Measurements from ENCODE around the gene TXNIP. TPM values are rescaled to one million over a fixed set of nuclear protein-coding genes. Genes with fewer than 3 reads are reported as not detected.

The TXNIP gene
- total RNA-seq, 1 experiment from 2014 or later: 2.5 TPM

- Histone ChIP-seq H3K79me2 (ENCODE audit: insufficient read depth, low read length) (no peaks in the 10 kb centered on the region), H3K9me3 (ENCODE audit: control insufficient read depth in 1 of 2, insufficient read depth in 1 of 2, low read depth in 1 of 2, low read length in 2 of 2) (no peaks in the 10 kb centered on the region), H2AFZ (ENCODE audit: low read depth, low read length, poor library complexity, severe bottlenecking) (no peak overlapping the region), H3K36me3 (ENCODE audit: control insufficient read depth in 1 of 2, insufficient read depth in 2 of 2, low read length in 2 of 2) (no peaks in the 10 kb centered on the region), H3K4me3 (replicated peaks in 1 of 2; ENCODE audit: low read depth in 1 of 2, low read length in 2 of 2) (no peak overlapping the region), H4K20me1 (ENCODE audit: insufficient read depth) (no peaks in the 10 kb centered on the region), H3K27ac (ENCODE audit: low read depth, low read length) (no peak overlapping the region), H3K9ac (ENCODE audit: low read length) (no peak overlapping the region), H3K4me2 (ENCODE audit: low read length) (no peak overlapping the region), H3K4me1 (ENCODE audit: control insufficient read depth in 1 of 2, insufficient read depth in 2 of 2, low read length in 2 of 2) (peaks cover 6 to 11% of the 10 kb centered on the region in 2 experiments; a peak in 3 of 4 replicates), H3K27me3 (ENCODE audit: insufficient read depth, low read length) (no peaks in the 10 kb centered on the region), H3K9me2 (ENCODE audit: insufficient read depth) (no peaks in the 10 kb centered on the region)
- TF ChIP-seq ZBTB33 (IDR thresholded peaks at IDR 0.05; ENCODE audit: extremely low read depth, insufficient replicate concordance, low read length) (no peak), FOSL1 (IDR thresholded peaks at IDR 0.05; ENCODE audit: low read depth) (no peak), EZH2 (IDR thresholded peaks at IDR 0.05) (no peak), TCF7L2 (IDR thresholded peaks at IDR 0.05; ENCODE audit: borderline replicate concordance, extremely low read depth, insufficient read depth, insufficient read length) (no peak)
- ATAC-seq (no peak), DNase-seq (ENCODE audit: low read depth, low spot score) (no peak)
- CTCF ChIA-PET: no interaction called here
- intact Hi-C loops (cut with micrococcal nuclease): no loop called here
- POLR2A ChIA-PET: no interaction called here
- RAD21 ChIA-PET (ENCODE audit: low non-redundant PET in 1 of 2, low total read pairs in 2 of 2, uncharacterized antibody in 2 of 2, unreplicated experiment in 2 of 2): no interaction called here
- no TSS peak for BruUV-seq (replicated peaks)
Measured at GRCh38 chr1:145952903-145953302, 43.5 kb downstream of the TXNIP start.

GRCh38 chr1:145951526-145951925 lies 44.9 kb downstream of the TXNIP start:
- ChIA-PET CTCF (no interaction called here), POLR2A (interaction anchor here (1.0 kb wide), 1 partner anchor 24 kb away, joined by 3 read pairs; the partner anchor contains the start of gene RBM8A), RAD21 (ENCODE audit: low non-redundant PET in 1 of 2, low total read pairs in 2 of 2, uncharacterized antibody in 2 of 2, unreplicated experiment in 2 of 2) (no interaction called here)
- H3K27me3 ChIP-seq (ENCODE audit: insufficient read depth, low read length): no peaks in the 10 kb centered on the region
- BruUV-seq (replicated peaks): no TSS peak
- intact Hi-C loops (cut with micrococcal nuclease): no loop called here
- H3K4me2 ChIP-seq (ENCODE audit: low read length): no peak overlapping the region
- H4K20me1 ChIP-seq (ENCODE audit: insufficient read depth): no peaks in the 10 kb centered on the region
- H3K27ac ChIP-seq (ENCODE audit: low read depth, low read length): no peak overlapping the region
- H3K4me3 ChIP-seq (replicated peaks in 1 of 2; ENCODE audit: low read depth in 1 of 2, low read length in 2 of 2): no peak overlapping the region
- no peaks in the 10 kb centered on the region for H3K79me2 ChIP-seq (ENCODE audit: insufficient read depth, low read length)
- no peak overlapping the region for H3K9ac ChIP-seq (ENCODE audit: low read length)
- H2AFZ ChIP-seq (ENCODE audit: low read depth, low read length, poor library complexity, severe bottlenecking): no peak overlapping the region
- no peaks in the 10 kb centered on the region for H3K36me3 ChIP-seq (ENCODE audit: control insufficient read depth in 1 of 2, insufficient read depth in 2 of 2, low read length in 2 of 2)
- H3K9me2 ChIP-seq (ENCODE audit: insufficient read depth): no peaks in the 10 kb centered on the region
- no peaks in the 10 kb centered on the region for H3K9me3 ChIP-seq (ENCODE audit: control insufficient read depth in 1 of 2, insufficient read depth in 1 of 2, low read depth in 1 of 2, low read length in 2 of 2)
- ATAC-seq (no peak), DNase-seq (ENCODE audit: low read depth, low spot score) (no peak)
- peaks cover 2% of the 10 kb centered on the region in 2 experiments; a peak in 2 of 4 replicates for H3K4me1 ChIP-seq (ENCODE audit: control insufficient read depth in 1 of 2, insufficient read depth in 2 of 2, low read length in 2 of 2)
- TF ChIP-seq JUND (IDR thresholded peaks at IDR 0.05) (no peak), ELF1 (IDR thresholded peaks at IDR 0.05; ENCODE audit: borderline replicate concordance, low read depth) (no peak), CEBPB (IDR thresholded peaks at IDR 0.05; ENCODE audit: low read depth) (no peak), EZH2phosphoT487 (IDR thresholded peaks at IDR 0.05; ENCODE audit: borderline replicate concordance) (no peak), CBX3 (IDR thresholded peaks at IDR 0.05; ENCODE audit: low read depth) (no peak), SRF (IDR thresholded peaks at IDR 0.05; ENCODE audit: low read depth) (no peak), ZBTB33 (IDR thresholded peaks at IDR 0.05; ENCODE audit: extremely low read depth, insufficient replicate concordance, low read length) (no peak), REST (IDR thresholded peaks at IDR 0.05; ENCODE audit: low read depth) (no peak), YY1 (IDR thresholded peaks at IDR 0.05; ENCODE audit: extremely low read depth, insufficient replicate concordance, low read depth, low read length) (no peak), EGR1 (IDR thresholded peaks at IDR 0.05; ENCODE audit: low read depth) (no peak), EZH2 (IDR thresholded peaks at IDR 0.05) (no peak)
